Esophagus muscularis mucosa (tissue), 4 donors: Measurements from ENCODE around the gene DEPDC7. TPM values are rescaled to one million over a fixed set of nuclear protein-coding genes. Genes with fewer than 3 reads are reported as not detected.

Experiments used
- DNase-seq: peaks from one replicate; pipeline ENCODE4 v3.0.0-alpha.2; 2017; ENCODE audit errors: extremely low spot score
- H3K27ac ChIP-seq, 4 donors: fragments of 200-600 bp; sonication (generic); replicated peaks in 1 of 4; 1 replicate in 3 of 4; 2 replicates in 1 of 4; pipeline ENCODE4 v1.5.1; 2016 to 2019; ENCODE audit warnings: mild to moderate bottlenecking in 1 of 4
- H3K27me3 ChIP-seq, 4 donors: fragments of 200-600 bp; sonication (generic); one replicate each; pipeline versions ENCODE4 v1.5.1 to v1.6.0; 2016 to 2019
- H3K36me3 ChIP-seq, 4 donors: fragments of 200-600 bp; sonication (generic); one replicate each; pipeline ENCODE4 v1.5.1; 2016 to 2019
- H3K4me1 ChIP-seq, 4 donors: fragments of 200-600 bp; sonication (generic); one replicate each; pipeline ENCODE4 v1.5.1; 2016 to 2019
- H3K4me3 ChIP-seq, 4 donors: fragments of 200-600 bp; sonication (generic); 1 replicate in 2 of 4; 2 replicates in 2 of 4; pipeline ENCODE4 v1.5.1; 2016 to 2019; ENCODE audit warnings: mild to moderate bottlenecking in 4 of 4, moderate library complexity in 1 of 4
- H3K9me3 ChIP-seq, 4 donors: fragments of 200-600 bp; sonication (generic); 1 replicate in 3 of 4; 2 replicates in 1 of 4; pipeline ENCODE4 v1.5.1; 2016 to 2019
- CTCF ChIP-seq, 3 experiments: fragments of 200-600 bp in 2 of 3; fragments of 450-650 bp in 1 of 3; sonication (generic) in 2 of 3; IDR thresholded peaks; one replicate each; pipeline ENCODE4 v1.5.1; 2017 to 2019; ENCODE audit warnings: antibody characterized with exemption in 3 of 3, mild to moderate bottlenecking in 2 of 3, moderate library complexity in 1 of 3
- EP300 ChIP-seq: sonication (generic); formaldehyde crosslinking; IDR thresholded peaks from one replicate; pipeline ENCODE4 v1.6.1; 2017; ENCODE audit warnings: antibody characterized with exemption
- POLR2A ChIP-seq: fragments of 450-650 bp; IDR thresholded peaks from one replicate; pipeline ENCODE4 v1.6.1; 2017; ENCODE audit warnings: antibody characterized with exemption, moderate library complexity, mild to moderate bottlenecking, low read depth
- POLR2AphosphoS5 ChIP-seq, 2 donors: sonication (generic); formaldehyde crosslinking; IDR thresholded peaks; one replicate each; pipeline ENCODE4 v1.6.1; 2017; ENCODE audit warnings: antibody characterized with exemption in 2 of 2
- WGBS: methylation state at CpG from one replicate; pipeline ENCODE4 v1.1.5; 2018; 5-methylcytosine and 5-hydroxymethylcytosine counted together
- intact Hi-C: fragments of 100-400 bp; cut with DNase I; formaldehyde crosslinking; loops from one replicate; pipeline ENCODE4 v1.15.1; 2023
- total RNA-seq, 4 donors: library from RNA; depleted of rRNA; stranded (reverse); fragments of >200 nt; gene quantifications; one replicate each; pipeline versions ENCODE4 v1.1.0 to v1.2.1, GENCODE V29; 2016

DEPDC7 gene
- total RNA-seq, 4 donors from 2014 or later: 1.3 to 2.3 (median 1.8) TPM

DNA sequence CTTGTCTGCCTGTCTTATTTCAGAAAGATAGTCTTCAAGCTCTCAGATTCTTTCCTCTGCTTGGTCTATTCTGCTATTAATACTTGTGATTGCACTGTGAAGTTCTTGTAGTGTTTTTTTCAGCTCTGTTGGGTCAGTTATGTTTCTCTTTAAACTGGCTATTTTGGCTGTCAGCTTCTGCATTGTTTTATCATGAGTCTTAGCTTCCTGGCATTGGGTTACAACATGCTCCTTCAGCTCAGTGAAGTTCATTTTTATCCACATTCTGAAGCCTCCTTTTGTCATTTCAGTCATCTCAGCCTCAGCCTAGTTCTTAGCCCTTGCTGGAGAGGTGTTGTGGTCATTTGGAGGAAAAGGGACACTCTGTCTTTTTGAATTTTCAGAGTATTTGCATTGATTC lies 15.5 kb upstream of the DEPDC7 start:
- Histone ChIP-seq H3K4me1 (peaks cover 0 to 11% (median 10%) of the 10 kb centered on the region in 4 donors), H3K36me3 (no peaks in the 10 kb centered on the region), H3K27ac (peak overlapping the region in 2 of 4 donors; percentile 30 to 37), H3K27me3 (no peaks in the 10 kb centered on the region), H3K9me3 (no peaks in the 10 kb centered on the region), H3K4me3 (no peak overlapping the region)
- no peak for DNase-seq
- TF ChIP-seq POLR2AphosphoS5 (IDR thresholded peaks at IDR 0.05) (peak in 1 of 2 donors; percentile 48), POLR2A (no peak)
- intact Hi-C loops: no loop called here

GRCh38 chr11:33001281-33001680 lies 14.4 kb upstream of the DEPDC7 start:
- no peaks in the 10 kb centered on the region for H3K9me3 ChIP-seq
- peaks cover 0 to 11% (median 10%) of the 10 kb centered on the region in 4 donors for H3K4me1 ChIP-seq
- TF ChIP-seq POLR2A (no peak), POLR2AphosphoS5 (IDR thresholded peaks at IDR 0.05) (no peak), CTCF (IDR thresholded peaks at IDR 0.05) (no peak)
- intact Hi-C loops: no loop called here
- no peaks in the 10 kb centered on the region for H3K27me3 ChIP-seq
- H3K4me3 ChIP-seq: no peak overlapping the region
- no peak overlapping the region for H3K27ac ChIP-seq
- no peaks in the 10 kb centered on the region for H3K36me3 ChIP-seq
- DNase-seq: no peak
- 100% methylated on average over 3 of the region's 6 CpGs for WGBS

- DNase-seq: no peak
- TF ChIP-seq POLR2A (no peak), POLR2AphosphoS5 (IDR thresholded peaks at IDR 0.05) (no peak), CTCF (IDR thresholded peaks at IDR 0.05) (no peak), EP300 (no peak)
- no peak overlapping the region for H3K4me3 ChIP-seq
- H3K27me3 ChIP-seq: no peaks in the 10 kb centered on the region
- WGBS: 89% methylated on average over 5 of the region's 8 CpGs
- H3K4me1 ChIP-seq: peaks cover 0 to 11% (median 10%) of the 10 kb centered on the region in 4 donors
- intact Hi-C loops: no loop called here
- no peaks in the 10 kb centered on the region for H3K36me3 ChIP-seq
- no peaks in the 10 kb centered on the region for H3K9me3 ChIP-seq
- H3K27ac ChIP-seq: no peak overlapping the region
Measured at GRCh38 chr11:33001751-33002542, 13.7 kb upstream of the DEPDC7 start.

DNA sequence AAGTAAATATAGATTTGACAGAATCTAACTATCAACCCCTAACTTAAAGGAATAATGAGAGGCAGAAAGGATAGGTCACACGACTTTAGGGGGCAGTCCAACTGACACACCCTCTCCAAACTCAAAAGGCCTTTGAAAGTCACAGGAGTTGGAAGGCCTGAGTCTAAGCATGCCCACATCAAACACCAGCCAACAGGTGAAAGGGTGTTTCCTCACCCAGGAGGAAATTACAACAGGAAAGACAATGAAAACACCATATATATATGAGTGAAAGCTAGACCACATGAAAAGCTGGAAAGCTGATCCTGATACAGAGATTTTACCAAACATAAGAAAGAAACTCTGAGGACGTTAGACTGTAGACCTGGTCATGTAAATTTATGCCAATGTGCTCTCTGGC lies 10.5 kb upstream of the DEPDC7 start:
- intact Hi-C loops: no loop called here
- no peak overlapping the region for H3K27ac ChIP-seq
- no peak for TF ChIP-seq POLR2A
- no peak for TF ChIP-seq EP300
- TF ChIP-seq CTCF (IDR thresholded peaks at IDR 0.05): no peak
- no peak for TF ChIP-seq POLR2AphosphoS5 (IDR thresholded peaks at IDR 0.05)
- no peaks in the 10 kb centered on the region for H3K27me3 ChIP-seq
- no peak overlapping the region for H3K4me3 ChIP-seq
- H3K9me3 ChIP-seq: no peaks in the 10 kb centered on the region
- DNase-seq: no peak
- peaks cover 0 to 11% (median 6%) of the 10 kb centered on the region in 4 donors for H3K4me1 ChIP-seq
- WGBS: 79% methylated on average over 2 of the region's 2 CpGs
- H3K36me3 ChIP-seq: no peaks in the 10 kb centered on the region

GRCh38 chr11:33006010-33006409 lies 9.7 kb upstream of the DEPDC7 start:
- H3K4me1 ChIP-seq: peaks cover 0 to 3% (median 0%) of the 10 kb centered on the region in 4 donors
- H3K36me3 ChIP-seq: no peaks in the 10 kb centered on the region
- TF ChIP-seq POLR2A: no peak
- no peak for TF ChIP-seq EP300
- TF ChIP-seq CTCF (IDR thresholded peaks at IDR 0.05): no peak
- TF ChIP-seq POLR2AphosphoS5 (IDR thresholded peaks at IDR 0.05): no peak
- no peak overlapping the region for H3K4me3 ChIP-seq
- no peak for DNase-seq
- no peak overlapping the region for H3K27ac ChIP-seq
- intact Hi-C loops: no loop called here
- no peaks in the 10 kb centered on the region for H3K27me3 ChIP-seq
- no peaks in the 10 kb centered on the region for H3K9me3 ChIP-seq
